RWPE2 (cell line): ENCODE data around the gene GPR37L1.
"Not testable (repeated sequence)": the region's sequence is repeated elsewhere in the genome, so short reads cannot be mapped to it uniquely, and the experiment has no call there.

Experiments
- ATAC-seq: fragments of 200-7000 bp; cut with Tn5 transposase; 3 replicates; pipeline ENCODE4 v1.9.1; 2021; ENCODE audit warnings: low read depth
- DNase-seq: peaks from one replicate; pipeline ENCODE4 v3.0.0-alpha.2; 2020; ENCODE audit warnings: low spot score
- H3K27ac ChIP-seq: fragments of 450-650 bp; 2 replicates; pipeline ENCODE4 v1.5.1; 2017; ENCODE audit warnings: mild to moderate bottlenecking; ENCODE audit not compliant: poor library complexity, severe bottlenecking
- H3K27me3 ChIP-seq: fragments of 250-450 bp; sonication (Bioruptor Pico); 2 replicates; pipeline ENCODE4 v1.5.1; 2021; ENCODE audit warnings: mild to moderate bottlenecking, moderate library complexity; ENCODE audit not compliant: insufficient read depth, poor library complexity, severe bottlenecking
- H3K36me3 ChIP-seq: fragments of 250-450 bp; sonication (Bioruptor Pico); 2 replicates; pipeline ENCODE4 v1.5.1; 2020; ENCODE audit warnings: low read depth, mild to moderate bottlenecking, moderate library complexity
- H3K4me1 ChIP-seq: fragments of 250-450 bp; sonication (Bioruptor Pico); 2 replicates; pipeline ENCODE4 v1.5.1; 2021; ENCODE audit warnings: mild to moderate bottlenecking, moderate library complexity; ENCODE audit not compliant: insufficient read depth, poor library complexity, severe bottlenecking
- H3K4me3 ChIP-seq: fragments of 250-450 bp; sonication (Bioruptor Pico); 2 replicates; pipeline ENCODE4 v1.5.1; 2021; ENCODE audit warnings: mild to moderate bottlenecking, moderate library complexity; ENCODE audit not compliant: severe bottlenecking
- H3K9me3 ChIP-seq: fragments of 250-450 bp; sonication (Bioruptor Pico); 2 replicates; pipeline ENCODE4 v1.5.1; 2021; ENCODE audit warnings: mild to moderate bottlenecking, moderate library complexity; ENCODE audit not compliant: severe bottlenecking
- CTCF ChIP-seq: fragments of 450-650 bp; IDR thresholded peaks from one replicate; pipeline ENCODE4 v1.5.1; 2017; ENCODE audit warnings: mild to moderate bottlenecking, moderate library complexity; ENCODE audit not compliant: poor library complexity, severe bottlenecking

Gene GPR37L1

GRCh38 chr1:202145068-202145743 is 22.5 kb downstream of the GPR37L1 start:
- peak; percentile 51 for ATAC-seq
- no peak for TF ChIP-seq CTCF
- no peak for DNase-seq
- peaks cover 6% of the 10 kb centered on the region; the same call in 1 of the 2 replicates for H3K36me3 ChIP-seq
- H3K27me3 ChIP-seq = no peaks in the 10 kb centered on the region
- H3K9me3 ChIP-seq = no peaks in the 10 kb centered on the region
- no peaks in the 10 kb centered on the region for H3K4me1 ChIP-seq
- peak overlapping the region; percentile 91 for H3K4me3 ChIP-seq
- H3K27ac ChIP-seq = peak overlapping the region; percentile 72

GRCh38 chr1:202145744-202146140 is 23.0 kb downstream of the GPR37L1 start:
- H3K27ac ChIP-seq, H3K9me3 ChIP-seq, H3K27me3 ChIP-seq, H3K4me1 ChIP-seq, ATAC-seq, H3K4me3 ChIP-seq, H3K36me3 ChIP-seq, DNase-seq: not testable (repeated sequence)

GRCh38 chr1:202146279-202146678 is 23.6 kb downstream of the GPR37L1 start:
- no peak for ATAC-seq
- H3K4me3 ChIP-seq = no peak overlapping the region
- no peak for TF ChIP-seq CTCF
- no peak for DNase-seq
- no peak overlapping the region for H3K27ac ChIP-seq
- no peaks in the 10 kb centered on the region for H3K4me1 ChIP-seq
- H3K27me3 ChIP-seq = no peaks in the 10 kb centered on the region
- no peaks in the 10 kb centered on the region for H3K9me3 ChIP-seq
- H3K36me3 ChIP-seq = peaks cover 6% of the 10 kb centered on the region; the same call in 1 of the 2 replicates

GRCh38 chr1:202146993-202147392 is 24.3 kb downstream of the GPR37L1 start:
- TF ChIP-seq CTCF = no peak
- Histone ChIP-seq H3K27me3 (no peaks in the 10 kb centered on the region), H3K27ac (no peak overlapping the region), H3K4me3 (no peak overlapping the region), H3K9me3 (no peaks in the 10 kb centered on the region), H3K36me3 (peaks cover 3% of the 10 kb centered on the region; the same call in 1 of the 2 replicates), H3K4me1 (no peaks in the 10 kb centered on the region)
- ATAC-seq (no peak), DNase-seq (no peak)

- Histone ChIP-seq H3K27me3 (no peaks in the 10 kb centered on the region), H3K4me1 (no peaks in the 10 kb centered on the region), H3K27ac (no peak overlapping the region), H3K9me3 (no peaks in the 10 kb centered on the region), H3K4me3 (no peak overlapping the region), H3K36me3 (no peaks in the 10 kb centered on the region)
- ATAC-seq (no peak), DNase-seq (no peak)
- TF ChIP-seq CTCF = no peak
Measured at GRCh38 chr1:202148391-202148790, 25.7 kb downstream of the GPR37L1 start.
